SW 1271 (cell line): ENCODE data around the gene TEPSIN.

Experiments used
- DNase-seq, 2 experiments: peaks; one replicate each; lab custom pipeline; 2025; lab: John Stamatoyannopoulos, UW

Gene TEPSIN

GRCh38 chr17:81183807-81184206, 55.0 kb downstream of the TEPSIN start:
- no peak for DNase-seq

- DNase-seq = no peak
Measured at GRCh38 chr17:81183316-81183715, 55.5 kb downstream of the TEPSIN start.

- no peak for DNase-seq
Measured at GRCh38 chr17:81182596-81182995, 56.3 kb downstream of the TEPSIN start.

GRCh38 chr17:81181811-81182185, 57.1 kb downstream of the TEPSIN start:
- no peak for DNase-seq

DNA sequence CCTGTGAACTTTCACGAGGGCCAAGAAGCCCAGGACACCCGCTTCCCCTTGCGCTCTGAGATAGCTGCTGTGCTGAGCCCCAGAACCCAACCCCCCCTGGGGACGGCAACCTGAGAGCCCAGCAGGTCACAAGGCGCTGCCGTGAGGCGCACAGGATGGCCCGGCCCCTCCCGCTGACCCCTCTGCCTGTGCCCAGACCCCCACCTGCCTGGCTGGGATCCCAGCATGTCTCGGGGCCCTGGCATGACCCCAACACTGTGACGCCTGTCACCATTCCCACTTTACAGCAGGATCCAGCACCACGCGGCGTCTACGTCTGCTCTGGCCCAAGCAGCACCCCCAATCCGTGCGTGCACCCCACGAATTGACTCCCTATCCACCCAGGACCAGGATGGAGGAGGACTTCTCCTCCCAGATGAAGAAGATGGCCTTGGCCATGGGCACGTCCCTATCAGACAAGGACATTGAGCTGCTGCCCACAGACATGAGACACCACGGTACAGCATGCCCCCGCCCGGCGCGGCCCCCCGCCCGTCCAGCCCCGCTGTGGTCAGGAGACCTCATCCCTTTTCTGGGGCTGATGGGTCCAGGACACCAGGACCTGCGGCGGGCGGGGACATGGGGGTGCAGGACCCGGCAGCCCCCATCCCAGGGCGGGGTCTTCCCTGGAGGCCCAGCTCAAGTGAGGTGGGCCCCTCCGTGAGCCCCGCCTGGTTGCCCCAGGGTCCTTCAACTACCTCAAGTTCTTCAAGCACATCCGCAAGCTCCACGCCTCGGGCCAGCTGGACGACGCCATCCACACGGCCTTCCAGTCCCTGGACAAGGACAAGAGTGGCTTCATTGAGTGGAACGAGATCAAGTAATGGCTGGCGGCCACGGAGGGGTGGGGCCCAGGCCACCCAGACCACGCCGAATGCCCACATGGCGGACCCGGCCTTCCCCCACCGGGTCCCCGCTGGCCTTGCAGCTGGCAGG, 57.7 kb downstream of the TEPSIN start:
- DNase-seq = no peak

- no peak for DNase-seq
Measured at GRCh38 chr17:81179861-81180260, 59.0 kb downstream of the TEPSIN start.

DNA sequence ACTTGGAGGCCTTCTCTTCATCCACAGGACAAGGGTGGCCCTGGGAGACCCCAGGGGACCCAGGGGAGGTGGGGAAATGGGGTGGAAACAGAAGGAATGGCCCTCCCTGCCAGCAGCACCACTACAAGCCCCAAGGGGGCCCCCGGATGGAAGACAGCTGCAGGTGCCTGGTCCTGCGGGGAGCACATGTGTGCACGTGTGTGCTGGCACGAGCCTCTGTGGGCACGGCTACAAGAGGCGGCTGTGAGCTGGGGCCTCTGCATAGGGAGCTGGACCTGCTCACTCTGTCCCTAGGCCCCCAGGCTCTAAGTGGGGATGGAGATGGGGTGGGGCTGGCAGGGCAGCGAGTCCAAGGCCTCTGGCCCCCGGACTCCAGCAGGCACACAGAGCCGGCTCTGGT, 59.6 kb downstream of the TEPSIN start:
- no peak for DNase-seq
